NCI-H82 treated with DMSO at 0.1 percent for 48 hours (cell line): ENCODE results near the gene IRS1.

Experiments used
- DNase-seq: peaks from one replicate; lab custom pipeline; 2025; ENCODE audit not compliant: unreplicated experiment; lab: John Stamatoyannopoulos, UW

IRS1 gene

DNA sequence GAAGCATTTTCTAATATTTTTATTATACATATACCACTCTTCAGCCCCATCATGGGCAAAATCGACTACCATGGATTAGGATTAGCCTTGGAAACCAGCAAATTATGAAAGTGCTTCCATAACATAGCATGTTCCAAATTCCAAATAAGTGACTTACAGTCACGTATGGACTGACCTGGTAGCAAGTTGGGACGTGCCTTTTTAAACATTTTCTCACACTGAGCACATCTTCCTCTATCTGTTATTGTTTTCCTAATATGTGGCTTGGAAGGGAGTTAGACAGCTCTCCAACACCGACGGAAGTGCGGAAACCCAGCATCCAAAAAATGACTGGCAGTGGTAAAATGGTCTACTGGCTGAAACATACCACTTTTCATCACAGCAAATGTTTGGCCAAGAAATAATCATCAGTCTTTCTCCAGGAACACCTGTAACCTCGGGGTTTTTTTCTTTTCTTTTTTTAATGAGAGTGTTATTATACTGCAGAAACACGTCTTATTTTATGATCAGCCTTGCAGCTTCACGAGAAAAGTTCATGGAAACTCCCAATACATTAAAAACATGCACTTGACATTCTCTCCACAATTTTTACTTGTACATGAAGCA is 107.0 kb downstream of the IRS1 start:
- DNase-seq: no peak

DNA sequence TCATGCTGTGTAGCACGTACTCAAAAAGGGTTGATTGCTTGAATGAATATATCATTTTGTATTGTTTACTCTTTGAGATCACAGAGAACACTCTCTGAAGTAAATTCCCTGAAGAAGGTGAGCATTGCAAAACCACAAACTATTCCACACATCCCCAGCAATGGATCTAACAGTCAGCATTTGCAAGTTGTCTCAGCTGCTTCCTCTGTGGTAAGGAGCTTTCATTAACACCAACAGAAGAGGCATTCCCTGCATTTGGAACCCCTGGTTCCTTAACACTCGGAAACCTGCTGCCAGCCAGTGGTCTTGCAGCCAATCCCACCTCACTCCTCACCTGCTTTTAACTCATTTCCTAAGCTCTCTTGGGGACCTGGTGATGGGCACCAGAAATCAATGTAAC is 108.4 kb downstream of the IRS1 start:
- DNase-seq: no peak

DNA sequence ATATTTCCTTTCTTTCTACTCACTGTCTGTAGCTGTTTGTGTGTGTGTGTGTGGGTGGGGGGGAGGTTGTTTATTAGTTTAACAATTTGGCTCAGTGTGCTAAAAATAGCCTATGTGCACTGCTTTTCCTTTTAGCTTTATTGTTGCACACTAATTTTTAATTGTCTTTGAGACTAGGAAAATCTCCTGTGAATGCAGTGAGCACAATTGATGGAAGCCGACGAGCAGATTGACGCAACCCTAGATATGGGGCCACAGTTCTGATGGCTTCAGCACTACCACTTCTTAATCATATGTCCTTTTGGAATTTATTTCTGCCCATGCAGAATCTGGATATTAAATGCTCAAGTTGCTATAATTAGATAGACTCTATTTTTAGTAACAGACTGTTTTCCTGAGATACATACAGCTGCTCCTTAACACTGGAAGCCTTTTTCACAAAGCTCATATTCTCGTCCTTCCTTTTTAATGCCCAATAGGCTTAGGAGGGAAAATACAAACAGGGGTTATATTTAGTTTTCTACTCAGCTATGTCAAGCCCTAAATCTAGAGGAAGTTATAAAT is 109.1 kb downstream of the IRS1 start:
- peak; percentile 21 for DNase-seq

DNA sequence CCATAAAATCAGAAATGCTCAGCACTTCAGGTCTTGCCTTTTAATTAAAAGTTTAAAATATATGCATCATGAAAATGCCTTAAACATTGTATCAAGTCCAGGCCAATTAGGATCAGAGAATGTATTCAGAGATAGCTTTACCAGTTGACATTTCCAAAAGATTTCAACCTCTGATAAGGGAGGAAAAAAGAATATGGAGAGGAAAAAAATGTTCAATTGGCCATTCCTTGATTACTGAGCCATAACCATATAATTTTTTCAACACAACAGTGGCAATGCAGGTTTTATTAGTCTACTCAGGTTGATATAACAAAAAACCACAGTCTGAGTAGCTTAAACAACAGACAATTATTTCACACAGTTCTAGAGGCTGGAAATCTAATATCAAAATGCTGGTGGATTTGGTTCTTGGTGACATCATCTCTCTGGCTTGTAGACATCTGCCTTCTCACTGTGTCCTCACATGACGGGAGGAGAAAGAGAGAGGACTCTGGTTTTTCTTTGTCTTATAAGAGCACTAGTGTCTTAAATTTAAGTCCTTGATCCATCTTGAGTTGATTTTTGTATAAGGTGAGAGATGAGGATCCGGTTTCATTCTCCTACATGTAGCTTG is 111.9 kb downstream of the IRS1 start:
- DNase-seq: no peak

DNA sequence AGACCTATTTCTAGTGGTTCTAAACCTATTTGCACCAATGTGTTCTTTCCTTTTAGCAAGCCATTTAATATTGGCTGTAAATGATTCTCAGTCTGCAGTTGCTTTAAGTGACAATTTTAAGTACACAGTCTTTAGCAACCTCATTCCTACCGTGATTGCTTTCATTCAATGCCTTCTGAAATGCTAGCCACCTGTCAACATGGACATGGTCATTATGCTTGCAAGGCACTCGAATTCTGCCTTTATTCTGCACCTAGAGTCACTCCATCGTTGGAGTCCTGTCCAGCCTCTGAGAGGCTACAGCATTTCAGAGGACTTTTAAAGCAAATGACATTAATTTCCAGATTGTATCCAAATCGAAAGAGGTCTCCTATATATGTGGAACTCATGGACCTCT is 115.1 kb downstream of the IRS1 start:
- DNase-seq: no peak

DNA sequence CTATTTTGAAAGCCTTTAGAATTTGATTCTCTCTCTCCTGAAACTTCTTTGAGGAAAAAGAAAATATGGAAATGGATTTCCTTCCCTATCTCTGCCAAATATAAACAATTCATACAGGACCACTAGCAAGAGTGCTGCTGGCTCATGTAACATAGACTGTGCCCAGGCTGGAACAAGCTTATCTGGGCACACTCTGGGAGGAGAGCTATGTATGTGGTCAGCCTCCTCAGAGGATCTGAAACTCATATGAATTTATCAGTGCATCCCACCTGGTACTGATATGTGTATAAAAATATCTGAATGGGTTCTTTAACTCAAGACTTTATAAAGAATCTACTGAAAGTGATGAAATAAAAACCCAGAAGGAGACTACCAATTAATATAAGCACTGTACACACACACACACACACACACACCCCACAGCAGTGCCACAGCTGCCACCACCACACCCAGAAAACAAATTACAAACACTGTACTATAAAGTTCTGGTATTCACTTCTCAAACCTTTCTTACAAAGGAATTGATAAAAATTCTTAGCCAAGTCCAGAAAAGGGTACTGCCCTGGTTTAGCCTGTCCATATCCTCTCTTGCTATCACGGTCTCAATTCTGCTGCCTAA is 115.6 kb downstream of the IRS1 start:
- DNase-seq: no peak

DNA sequence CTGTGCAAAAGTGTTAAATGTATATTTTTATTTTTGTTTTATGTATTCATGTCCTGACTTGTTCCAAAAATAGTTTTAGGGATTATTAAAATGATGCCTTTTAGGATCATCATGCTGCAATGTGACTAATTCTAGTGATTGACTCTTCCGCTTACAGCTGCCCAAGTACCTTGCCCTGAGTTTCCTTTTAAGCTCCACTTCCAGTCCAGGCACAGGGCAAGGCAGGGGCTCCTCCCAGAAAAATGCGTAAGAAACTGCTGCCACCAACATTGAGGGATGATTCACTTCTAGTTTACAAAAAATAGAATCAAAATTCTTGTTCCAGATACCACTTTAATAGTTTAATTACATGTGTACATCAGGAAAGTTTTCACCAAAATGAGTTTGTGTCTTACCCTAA is 116.4 kb downstream of the IRS1 start:
- no peak for DNase-seq
